Endothelial cell of hepatic sinusoid (primary cell): ENCODE results near the gene CCDC137.
"Not testable (repeated sequence)": the region's sequence is repeated elsewhere in the genome, so short reads cannot be mapped to it uniquely, and the experiment has no call there.

Experiments
- in situ Hi-C: cut with HindIII; loops from 2 replicates; pipeline ENCODE4 v1.10.0; 2017; ENCODE audit warnings: low sequenced_read_pairs

The CCDC137 gene

GRCh38 chr17:81666342-81667191, at the start of gene CCDC137, which contains the start of gene OXLD1:
Gene CCDC137 (plus strand): TSS chr17:81666737. CDS start chr17:81666767, 30 bp downstream.
Gene OXLD1 (minus strand): TSS chr17:81666605. CDS start chr17:81666577, 28 bp downstream.
- in situ Hi-C loops, result no loop called here

- in situ Hi-C loops, result no loop called here
Measured at GRCh38 chr17:81616877-81617276, 49.7 kb upstream of the CCDC137 start.

- in situ Hi-C loops, result not testable (repeated sequence)
Measured at GRCh38 chr17:81618307-81618706, 48.2 kb upstream of the CCDC137 start.

GRCh38 chr17:81621494-81622130, 44.9 kb upstream of the CCDC137 start:
- in situ Hi-C loops, result loop anchor here (5.0 kb wide), 1 partner anchor 54 kb away; no protein-coding TSS in a partner anchor

- in situ Hi-C loops, result no loop called here
Measured at GRCh38 chr17:81630274-81630673, 36.3 kb upstream of the CCDC137 start.

- in situ Hi-C loops, result no loop called here
Measured at GRCh38 chr17:81631482-81631881, 35.1 kb upstream of the CCDC137 start.

GRCh38 chr17:81635431-81635830, 31.1 kb upstream of the CCDC137 start:
- in situ Hi-C loops, result no loop called here

- in situ Hi-C loops, result no loop called here
Measured at GRCh38 chr17:81635973-81636504, 30.5 kb upstream of the CCDC137 start.

GRCh38 chr17:81636505-81637288, 29.8 kb upstream of the CCDC137 start, which contains the start of the genes NPLOC4 and TSPAN10:
Gene NPLOC4 (minus strand): TSS chr17:81637112. CDS start chr17:81636930, 182 bp downstream.
Gene TSPAN10 (plus strand): TSS chr17:81637196. CDS start chr17:81642413, 5,217 bp downstream.
- in situ Hi-C loops, result no loop called here

GRCh38 chr17:81638683-81639082, 27.9 kb upstream of the CCDC137 start:
- in situ Hi-C loops, result no loop called here

- in situ Hi-C loops, result no loop called here
Measured at GRCh38 chr17:81640011-81640410, 26.5 kb upstream of the CCDC137 start.

GRCh38 chr17:81641825-81642489, 24.6 kb upstream of the CCDC137 start:
- in situ Hi-C loops, result no loop called here

- in situ Hi-C loops, result no loop called here
Measured at GRCh38 chr17:81644496-81644895, 22.0 kb upstream of the CCDC137 start.

- in situ Hi-C loops, result no loop called here
Measured at GRCh38 chr17:81644976-81645952, 21.3 kb upstream of the CCDC137 start.

- in situ Hi-C loops, result no loop called here
Measured at GRCh38 chr17:81646869-81647600, 19.5 kb upstream of the CCDC137 start.

GRCh38 chr17:81647640-81648012, 18.9 kb upstream of the CCDC137 start:
- in situ Hi-C loops, result no loop called here

- in situ Hi-C loops, result no loop called here
Measured at GRCh38 chr17:81648013-81648706, 18.4 kb upstream of the CCDC137 start.

GRCh38 chr17:81648707-81649085, 17.8 kb upstream of the CCDC137 start:
- in situ Hi-C loops, result no loop called here
